Activated naive CD4-positive, alpha-beta T cell (primary cell): Measurements from ENCODE around the gene SLX4IP.

Experiments
- DNase-seq, 4 experiments: peaks; one replicate each; lab custom pipeline; 2025; lab: John Stamatoyannopoulos, UW

SLX4IP gene

GRCh38 chr20:10521836-10522235, 86.7 kb downstream of the SLX4IP start:
- no peak for DNase-seq

GRCh38 chr20:10522328-10522727, 87.2 kb downstream of the SLX4IP start:
- DNase-seq, result no peak

DNA sequence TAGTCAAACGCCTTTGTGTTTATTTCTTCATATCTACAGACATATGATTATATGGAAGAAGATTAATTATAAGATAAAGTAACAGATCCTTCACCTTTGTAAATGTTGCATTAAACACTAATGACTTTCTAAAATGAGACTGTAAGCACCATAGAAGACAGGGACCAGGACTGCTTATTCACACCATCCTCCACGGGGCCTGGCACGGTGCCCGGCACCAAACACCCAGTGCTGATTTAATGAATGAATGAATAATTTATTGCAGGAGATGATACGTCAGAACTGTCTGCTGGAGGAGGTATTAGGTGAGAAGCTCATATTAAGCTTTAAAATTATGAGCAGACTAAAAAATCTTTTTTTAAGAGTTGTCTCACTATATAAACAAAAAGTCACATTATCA, 88.3 kb downstream of the SLX4IP start:
- DNase-seq, result no peak

GRCh38 chr20:10524034-10524476, 89.0 kb downstream of the SLX4IP start:
- no peak for DNase-seq

- DNase-seq, result no peak
Measured at GRCh38 chr20:10524643-10525042, 89.5 kb downstream of the SLX4IP start.

GRCh38 chr20:10527781-10528180, 92.7 kb downstream of the SLX4IP start:
- DNase-seq, result no peak

DNA sequence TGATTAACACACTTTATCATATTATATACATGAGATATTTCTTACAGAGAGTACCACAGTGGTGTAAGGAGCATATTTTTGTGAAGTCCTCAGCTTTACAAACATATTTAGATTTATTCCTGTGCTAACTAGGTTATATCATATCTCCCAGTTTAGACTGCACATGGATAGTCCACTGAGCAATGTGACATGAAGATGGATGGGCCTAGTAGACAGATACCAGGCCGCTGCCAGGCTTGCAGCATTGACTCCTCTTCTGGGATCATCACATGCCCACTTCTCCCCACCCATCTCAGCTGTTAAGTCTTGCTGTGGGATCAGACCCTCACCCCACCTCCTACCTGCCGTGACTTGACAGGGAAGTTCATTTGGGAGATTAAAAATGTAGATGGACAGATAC, 95.8 kb downstream of the SLX4IP start:
- no peak for DNase-seq

- DNase-seq, result no peak
Measured at GRCh38 chr20:10531848-10532247, 96.7 kb downstream of the SLX4IP start.

DNA sequence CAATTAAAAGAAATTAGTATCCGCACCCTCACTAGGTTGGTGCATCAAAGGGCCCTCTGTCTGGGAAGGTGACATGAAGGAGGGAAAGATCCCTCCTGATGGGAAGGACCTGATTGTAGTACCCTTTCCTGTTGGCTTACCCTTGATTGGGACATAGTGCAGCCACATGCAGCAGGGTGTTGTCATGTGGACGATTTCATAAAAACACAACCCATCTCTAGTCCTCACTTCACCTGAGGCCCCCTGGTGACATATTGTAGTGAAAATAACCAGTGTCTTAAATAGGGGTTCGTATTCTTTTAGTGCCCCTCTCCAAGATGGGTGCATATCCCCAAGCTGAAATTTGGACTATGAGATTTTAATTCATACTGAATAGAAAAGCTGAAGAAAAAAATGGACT, 97.3 kb downstream of the SLX4IP start:
- DNase-seq, result no peak

- no peak for DNase-seq
Measured at GRCh38 chr20:10536531-10536930, 101.4 kb downstream of the SLX4IP start.

- no peak for DNase-seq
Measured at GRCh38 chr20:10537850-10538480, 102.9 kb downstream of the SLX4IP start.

DNA sequence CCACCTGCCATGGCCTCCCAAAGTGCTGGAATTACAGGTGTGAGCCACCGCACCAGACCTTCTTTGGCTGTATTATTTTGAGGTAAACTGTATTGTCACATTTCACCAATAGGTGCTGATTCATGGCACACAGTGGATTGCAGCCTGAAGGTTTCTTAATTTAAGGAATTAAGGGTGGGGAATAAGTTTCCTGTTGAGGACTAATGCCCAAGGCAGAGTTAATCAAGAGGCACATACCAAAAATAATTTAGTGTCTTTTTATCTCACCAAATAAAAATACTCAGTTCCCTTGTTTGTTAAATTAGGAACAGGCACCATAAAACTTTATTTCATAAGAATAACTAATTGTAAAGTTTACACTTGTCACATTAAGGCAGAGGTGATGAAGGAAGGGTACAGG, 103.7 kb downstream of the SLX4IP start:
- no peak for DNase-seq

- DNase-seq, result no peak
Measured at GRCh38 chr20:10539818-10540553, 104.9 kb downstream of the SLX4IP start.

DNA sequence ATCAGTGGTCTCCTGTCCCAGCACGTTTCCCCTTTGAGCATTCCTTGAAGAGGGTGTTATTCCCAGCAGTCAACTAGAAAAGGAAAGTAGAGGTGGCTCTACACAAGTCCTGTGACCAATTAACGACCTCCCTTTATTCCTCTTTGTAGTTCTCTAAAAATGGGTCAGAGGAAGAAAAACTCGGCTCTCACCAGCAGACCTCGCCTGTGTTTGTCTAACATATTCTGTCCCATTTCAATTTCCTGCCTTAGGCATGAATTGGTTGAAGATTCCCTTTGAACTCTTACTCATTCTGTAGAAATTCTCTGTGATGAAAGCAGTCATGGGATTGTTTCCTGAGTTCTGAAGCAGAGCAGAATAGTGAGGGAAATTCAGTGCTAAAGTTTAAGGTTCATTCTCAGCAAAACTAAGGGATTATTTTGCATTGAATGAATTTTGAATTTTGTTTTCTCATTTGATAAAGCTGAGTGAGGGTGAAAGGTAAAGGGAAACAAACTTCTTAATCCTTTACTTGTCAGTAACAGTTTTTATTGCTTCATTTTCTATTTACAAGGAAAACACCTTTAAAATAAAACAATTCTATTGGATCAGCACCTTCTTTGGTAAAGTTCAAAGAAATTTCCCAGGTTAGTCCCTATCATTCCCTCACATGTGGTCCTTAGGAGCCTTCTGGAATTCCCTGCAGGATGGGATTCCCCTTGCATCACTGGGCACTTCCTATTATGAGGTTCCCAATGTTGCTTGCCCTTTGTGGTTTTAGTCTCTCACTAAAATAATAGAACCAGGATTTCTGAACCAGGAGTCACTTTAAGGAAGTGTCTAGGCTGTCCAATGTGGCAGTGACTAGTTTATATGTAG, 105.8 kb downstream of the SLX4IP start:
- DNase-seq, result no peak

DNA sequence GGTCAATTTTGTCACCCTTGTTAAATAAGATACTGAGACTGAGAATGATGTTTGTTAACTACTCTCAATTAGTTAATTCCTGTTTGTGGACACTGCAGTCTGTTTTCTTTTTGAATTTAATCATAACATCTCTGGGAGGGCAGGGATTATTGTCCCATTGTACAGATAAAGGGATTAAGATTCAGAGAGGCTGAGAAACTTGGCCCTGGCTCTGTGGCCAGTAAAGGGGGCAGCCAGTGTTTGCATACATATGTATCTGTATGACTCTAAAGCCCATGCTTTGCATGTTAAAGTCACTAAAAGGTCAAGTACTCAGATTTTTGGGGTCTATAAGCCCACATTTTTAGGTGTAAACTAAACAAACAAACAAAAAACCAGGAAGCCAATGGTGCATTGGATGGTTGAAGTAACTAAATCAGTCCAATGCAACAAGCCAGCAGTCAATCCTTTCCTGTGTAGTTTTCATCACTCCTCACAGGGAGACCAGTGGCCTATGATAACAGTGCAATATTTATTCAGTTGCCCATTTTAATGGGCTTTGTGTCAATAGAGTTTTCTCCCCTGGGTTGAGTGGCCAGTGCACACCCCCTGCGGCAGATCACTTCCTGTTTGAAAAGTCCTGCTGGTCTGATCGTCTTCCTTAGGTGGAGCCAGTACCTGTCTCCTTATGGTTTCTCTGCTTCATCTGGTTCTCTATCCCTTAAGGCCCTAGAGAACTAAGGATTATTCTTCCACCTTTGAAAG, 106.7 kb downstream of the SLX4IP start:
- no peak for DNase-seq

DNA sequence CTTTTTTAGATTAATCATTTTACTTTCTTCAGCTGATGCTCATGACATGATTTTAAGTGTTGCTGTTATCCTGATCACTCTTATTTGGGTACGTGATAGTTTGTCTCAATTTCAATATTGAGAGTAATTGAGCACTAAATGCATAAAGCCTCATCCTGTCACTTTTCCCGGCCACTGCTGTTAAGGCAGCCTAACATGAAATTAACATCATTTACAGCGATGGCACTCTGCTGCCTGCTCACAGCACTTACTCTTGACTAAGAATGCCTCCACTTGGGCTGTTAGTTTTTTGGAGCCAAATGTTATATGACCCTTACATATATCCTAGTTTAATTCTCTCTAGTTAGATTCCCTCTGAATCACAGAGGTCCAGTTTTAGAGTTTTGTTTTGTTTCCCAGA, 107.3 kb downstream of the SLX4IP start:
- no peak for DNase-seq

GRCh38 chr20:10543480-10543879, 108.4 kb downstream of the SLX4IP start:
- no peak for DNase-seq

DNA sequence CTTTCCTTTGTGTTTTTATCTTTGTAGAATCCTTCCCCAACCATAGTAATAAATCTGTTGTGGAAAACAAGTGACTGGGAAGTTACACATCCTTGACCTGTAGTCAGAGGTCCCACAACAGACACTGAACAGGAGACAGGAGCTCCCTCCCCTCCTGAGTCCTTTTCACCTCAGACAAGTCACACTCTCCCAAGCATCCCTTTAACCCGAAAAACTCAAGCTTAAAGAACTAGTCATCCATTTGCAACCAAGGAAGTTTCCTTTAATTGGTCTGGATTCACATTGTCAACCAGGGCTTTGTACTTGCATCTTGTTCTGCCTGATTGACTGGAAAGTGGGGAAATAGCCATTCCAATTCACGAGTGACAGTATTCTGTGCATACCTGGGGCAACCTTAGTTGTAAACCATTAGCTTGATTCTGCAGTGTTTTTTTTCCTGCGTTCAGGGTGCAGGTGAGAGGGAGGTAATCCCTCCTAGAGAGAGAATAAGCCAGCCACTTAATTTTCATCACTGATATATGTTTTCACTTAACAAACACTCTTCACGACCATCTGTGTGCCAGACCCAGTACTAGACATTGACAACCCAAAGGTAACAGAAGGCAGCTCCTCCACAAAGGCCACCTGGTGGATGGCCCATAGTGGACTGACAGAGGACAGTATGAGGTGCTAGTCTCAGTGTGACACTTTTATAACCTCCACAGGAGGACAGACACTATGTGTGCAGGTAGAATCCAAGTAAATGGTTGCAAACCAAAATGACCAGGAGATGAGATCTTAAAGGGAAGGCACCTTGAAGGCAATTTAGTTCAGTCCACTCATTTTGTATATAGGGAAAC, 112.4 kb downstream of the SLX4IP start:
- DNase-seq, result no peak

DNA sequence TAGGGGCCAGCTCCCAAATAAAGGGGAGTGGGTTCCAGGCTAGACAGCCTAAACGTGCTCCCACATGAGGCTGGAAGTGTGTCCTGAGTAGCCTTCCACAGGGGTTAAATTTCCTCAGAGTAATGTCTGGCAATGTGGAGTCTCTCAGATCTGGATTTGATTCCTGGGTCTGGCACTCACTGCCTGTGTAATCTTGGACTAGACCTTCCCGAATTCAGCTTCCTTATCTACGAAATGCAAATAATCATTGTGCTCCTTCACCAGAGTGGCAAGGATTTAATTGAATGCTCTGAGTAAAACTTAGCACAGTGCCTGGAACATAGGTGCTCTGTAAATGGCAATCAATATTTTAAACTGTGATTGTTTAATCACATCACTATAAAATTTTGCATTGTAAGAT, 114.4 kb downstream of the SLX4IP start:
- DNase-seq, result no peak

DNA sequence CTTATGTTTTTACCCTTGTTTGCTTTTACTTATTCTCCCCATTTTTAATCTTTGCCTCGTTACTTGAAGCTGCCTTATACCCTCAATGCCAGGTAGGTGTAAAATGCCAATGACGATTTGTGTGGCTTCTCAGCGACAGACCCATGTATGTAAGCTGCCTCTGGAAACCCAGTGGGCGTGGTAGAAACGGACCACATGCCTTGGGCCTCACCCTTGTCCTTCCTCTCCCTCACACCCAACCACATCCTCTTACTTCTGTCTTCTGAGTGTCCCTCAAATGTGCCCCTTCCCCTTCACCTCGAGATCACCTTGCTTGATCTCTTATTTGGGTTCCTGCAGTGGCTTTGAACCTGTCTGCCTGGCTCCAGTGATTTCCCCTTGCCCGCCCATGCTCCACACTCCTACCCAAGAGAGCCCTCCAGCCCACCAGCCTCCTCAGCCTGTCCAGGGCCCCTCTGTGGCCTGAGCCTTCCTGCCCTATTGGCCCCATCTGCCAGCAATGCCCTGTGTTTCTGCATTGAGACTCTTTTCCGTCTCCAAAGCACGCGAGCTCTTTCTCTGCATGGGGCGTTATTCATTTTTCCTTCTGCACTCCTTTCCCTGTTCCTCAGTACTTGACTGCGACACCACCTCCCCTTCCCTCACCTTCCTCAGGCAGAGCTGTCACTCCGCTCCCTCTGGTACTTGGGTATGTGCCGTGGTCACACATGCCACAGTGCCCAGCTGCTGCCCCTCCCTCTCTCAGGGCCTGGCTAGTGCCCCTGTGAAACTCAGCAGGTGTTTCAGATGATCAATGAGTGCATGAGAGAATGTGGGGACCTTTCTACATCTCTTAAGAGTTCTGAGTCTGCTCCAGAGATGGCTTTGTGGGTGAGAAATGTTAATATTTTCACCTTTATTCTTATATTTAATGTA, 115.4 kb downstream of the SLX4IP start:
- no peak for DNase-seq
